Right lobe of liver (tissue), 6 donors: ENCODE results near the gene KHDC4. TPM values are rescaled to one million over a fixed set of nuclear protein-coding genes. Genes with fewer than 3 reads are reported as not detected.

Experiments used
- ATAC-seq, 4 donors: fragments of 200-7000 bp; cut with Tn5 transposase; one replicate each; pipeline ENCODE4 v1.9.1; 2020; ENCODE audit warnings: mild to moderate bottlenecking in 4 of 4, moderate library complexity in 4 of 4
- DNase-seq, 3 donors: peaks; one replicate each; pipeline ENCODE4 v3.0.0-alpha.2; 2020
- H3K27ac ChIP-seq, 3 donors: fragments of 200-600 bp; one replicate each; pipeline ENCODE4 v1.8.0; 2022
- H3K27me3 ChIP-seq, 2 donors: fragments of 200-600 bp; one replicate each; pipeline ENCODE4 v1.8.0; 2022
- H3K36me3 ChIP-seq, 4 donors: fragments of 200-600 bp; sonication (generic) in 1 of 4; one replicate each; pipeline versions ENCODE4 v1.5.1 to v1.8.0; 2017 to 2022; ENCODE audit warnings: control low read depth in 1 of 4
- H3K4me1 ChIP-seq, 4 donors: fragments of 200-600 bp; sonication (generic) in 1 of 4; one replicate each; pipeline versions ENCODE4 v1.5.1 to v1.8.0; 2017 to 2022; ENCODE audit warnings: control low read depth in 1 of 4
- H3K4me3 ChIP-seq, 3 donors: fragments of 200-600 bp; one replicate each; pipeline ENCODE4 v1.8.0; 2022
- H3K9me3 ChIP-seq, 4 donors: fragments of 200-600 bp; sonication (generic) in 1 of 4; one replicate each; pipeline versions ENCODE4 v1.5.1 to v1.8.0; 2017 to 2022; ENCODE audit warnings: control low read depth in 1 of 4
- CTCF ChIP-seq, 4 donors: fragments of 200-600 bp in 3 of 4; fragments of 450-650 bp in 1 of 4; IDR thresholded peaks; one replicate each; pipeline versions ENCODE4 v1.5.1 to v1.8.0; 2016 to 2022; ENCODE audit warnings: antibody characterized with exemption in 4 of 4, mild to moderate bottlenecking in 2 of 4
- POLR2A ChIP-seq: fragments of 450-650 bp; IDR thresholded peaks from one replicate; pipeline ENCODE4 v1.6.1; 2017; ENCODE audit warnings: antibody characterized with exemption, mild to moderate bottlenecking
- WGBS: methylation state at CpG from one replicate; pipeline ENCODE4 v1.1.6; 2018; ENCODE audit warnings: low coverage, low lambda C conversion rate; ENCODE audit not compliant: insufficient coverage; ENCODE audit errors: missing lambda C conversion rate; 5-methylcytosine and 5-hydroxymethylcytosine counted together
- intact Hi-C, 2 donors: fragments of 100-400 bp; cut with DNase I; formaldehyde crosslinking; loops; one replicate each; pipeline versions ENCODE4 v1.11.2 to v1.14.1; 2022
- total RNA-seq, 6 experiments: library from RNA; depleted of rRNA in 2 of 6; stranded (reverse); fragments of >200 nt in 2 of 6; fragmentation: NEBNext Ultra II Directional in 3 of 6; extraction: Animal tissue kit (Norgen Biotek cat#: 25700) in 3 of 6; gene quantifications; one replicate each; pipeline versions ENCODE4 v1.1.0 to v1.2.4, GENCODE V29; 2016 to 2023
- donor health status: DM: no; HTN: yes; CAD: no.
- donor health status: DM: no; HTN: no; CAD: no.
- donor health status: DM: no; HTN: no; CAD: no.
- donor health status: DM: no; HTN: yes; CAD: no.
- donor health status: DM: no; HTN: yes; CAD: no.

Gene KHDC4
- total RNA-seq, 6 experiments from 2014 or later, result 14.1 to 19.0 (median 17.2) TPM

GRCh38 chr1:155946633-155947219 is 12.5 kb upstream of the KHDC4 start:
- ATAC-seq (no peak), DNase-seq (no peak)
- TF ChIP-seq POLR2A (no peak), CTCF (IDR thresholded peaks at IDR 0.05) (no peak)
- peaks cover 0 to 24% (median 4%) of the 10 kb centered on the region in 4 donors for H3K36me3 ChIP-seq
- 59% methylated on average over 8 of the region's 8 CpGs for WGBS
- H3K27ac ChIP-seq, result no peak overlapping the region
- intact Hi-C loops, result no loop called here
- no peaks in the 10 kb centered on the region for H3K9me3 ChIP-seq
- no peaks in the 10 kb centered on the region for H3K4me1 ChIP-seq
- H3K4me3 ChIP-seq, result no peak overlapping the region
- H3K27me3 ChIP-seq, result no peaks in the 10 kb centered on the region

GRCh38 chr1:155944444-155944799 is 10.2 kb upstream of the KHDC4 start:
- ATAC-seq (no peak), DNase-seq (no peak)
- Histone ChIP-seq H3K36me3 (peaks cover 0 to 14% (median 2%) of the 10 kb centered on the region in 4 donors), H3K4me1 (peaks cover 0 to 9% (median 3%) of the 10 kb centered on the region in 4 donors), H3K27ac (no peak overlapping the region), H3K4me3 (no peak overlapping the region), H3K27me3 (no peaks in the 10 kb centered on the region), H3K9me3 (no peaks in the 10 kb centered on the region)
- intact Hi-C loops, result loop anchor here in 1 of 2 donors (5.0 kb wide), 1 partner anchor 38 kb away; no protein-coding TSS in a partner anchor
- TF ChIP-seq POLR2A (no peak), CTCF (IDR thresholded peaks at IDR 0.05) (no peak)
- 27% methylated on average over 1 of the region's 6 CpGs for WGBS

GRCh38 chr1:155942578-155943141 is 8.4 kb upstream of the KHDC4 start:
- TF ChIP-seq POLR2A (no peak), CTCF (IDR thresholded peaks at IDR 0.05) (no peak)
- Histone ChIP-seq H3K27ac (no peak overlapping the region), H3K4me3 (no peak overlapping the region), H3K27me3 (no peaks in the 10 kb centered on the region), H3K9me3 (no peaks in the 10 kb centered on the region), H3K36me3 (peaks cover 0 to 4% (median 1%) of the 10 kb centered on the region in 4 donors), H3K4me1 (peaks cover 0 to 9% (median 3%) of the 10 kb centered on the region in 4 donors)
- DNase-seq, result no peak
- no CpG with 5 or more reads among the region's 11 CpGs for WGBS
- no peak for ATAC-seq
- intact Hi-C loops, result loop anchor here in 1 of 2 donors (5.0 kb wide), 1 partner anchor 40 kb away; no protein-coding TSS in a partner anchor

- ATAC-seq (no peak), DNase-seq (no peak)
- Histone ChIP-seq H3K27me3 (no peaks in the 10 kb centered on the region), H3K27ac (no peak overlapping the region), H3K36me3 (no peaks in the 10 kb centered on the region), H3K4me1 (peaks cover 0 to 9% (median 3%) of the 10 kb centered on the region in 4 donors), H3K9me3 (no peaks in the 10 kb centered on the region), H3K4me3 (no peak overlapping the region)
- intact Hi-C loops, result loop anchor here in 1 of 2 donors (5.0 kb wide), 1 partner anchor 40 kb away; no protein-coding TSS in a partner anchor
- WGBS, result 100% methylated on average over 4 of the region's 29 CpGs
- TF ChIP-seq POLR2A (no peak), CTCF (IDR thresholded peaks at IDR 0.05) (no peak)
Measured at GRCh38 chr1:155941845-155942531, 7.8 kb upstream of the KHDC4 start.
